ENCODE measurements around the gene ELOB.

DNA sequence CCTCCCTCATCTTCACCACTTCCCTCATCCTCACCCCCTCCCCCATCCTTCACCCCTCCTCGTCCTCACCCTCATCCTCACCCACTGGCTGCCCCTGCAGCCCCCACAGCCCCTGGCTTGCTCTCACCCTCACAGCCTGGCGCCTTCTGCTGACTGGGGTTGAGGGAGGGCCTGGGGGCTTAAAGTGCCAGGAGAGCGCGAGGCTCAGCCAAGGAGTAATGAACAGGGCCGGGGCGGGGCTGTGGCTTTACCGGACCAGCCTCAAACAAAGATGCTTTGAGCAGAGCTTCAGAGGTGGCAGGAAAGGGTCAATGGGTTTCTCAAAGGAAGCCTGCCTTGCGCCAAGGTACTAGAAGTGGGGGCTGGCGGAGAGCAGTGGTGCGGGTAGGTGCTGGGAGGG is 10.3 kb upstream of the ELOB start, which contains the start of gene PRSS33:
- TF ChIP-seq, protein P1, sequence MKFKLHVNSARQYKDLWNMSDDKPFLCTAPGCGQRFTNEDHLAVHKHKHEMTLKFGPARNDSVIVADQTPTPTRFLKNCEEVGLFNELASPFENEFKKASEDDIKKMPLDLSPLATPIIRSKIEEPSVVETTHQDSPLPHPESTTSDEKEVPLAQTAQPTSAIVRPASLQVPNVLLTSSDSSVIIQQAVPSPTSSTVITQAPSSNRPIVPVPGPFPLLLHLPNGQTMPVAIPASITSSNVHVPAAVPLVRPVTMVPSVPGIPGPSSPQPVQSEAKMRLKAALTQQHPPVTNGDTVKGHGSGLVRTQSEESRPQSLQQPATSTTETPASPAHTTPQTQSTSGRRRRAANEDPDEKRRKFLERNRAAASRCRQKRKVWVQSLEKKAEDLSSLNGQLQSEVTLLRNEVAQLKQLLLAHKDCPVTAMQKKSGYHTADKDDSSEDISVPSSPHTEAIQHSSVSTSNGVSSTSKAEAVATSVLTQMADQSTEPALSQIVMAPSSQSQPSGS (tag by site-specific recombination; IDR thresholded peaks at IDR 0.05; ENCODE audit: low read depth) = no peak
- TF ChIP-seq ZNF24 (tag by site-specific recombination; IDR thresholded peaks at IDR 0.05) = no peak
- TF ChIP-seq ZNF776 (tag by site-specific recombination; IDR thresholded peaks at IDR 0.05; ENCODE audit: borderline replicate concordance) = no peak
- no peak for TF ChIP-seq ZSCAN30 (tag by site-specific recombination; IDR thresholded peaks at IDR 0.05)
- no peak for TF ChIP-seq ZNF548 (tag by site-specific recombination; IDR thresholded peaks at IDR 0.05)
- TF ChIP-seq FEZF1 (tag by site-specific recombination; IDR thresholded peaks at IDR 0.05) = no peak
- TF ChIP-seq, protein P2, sequence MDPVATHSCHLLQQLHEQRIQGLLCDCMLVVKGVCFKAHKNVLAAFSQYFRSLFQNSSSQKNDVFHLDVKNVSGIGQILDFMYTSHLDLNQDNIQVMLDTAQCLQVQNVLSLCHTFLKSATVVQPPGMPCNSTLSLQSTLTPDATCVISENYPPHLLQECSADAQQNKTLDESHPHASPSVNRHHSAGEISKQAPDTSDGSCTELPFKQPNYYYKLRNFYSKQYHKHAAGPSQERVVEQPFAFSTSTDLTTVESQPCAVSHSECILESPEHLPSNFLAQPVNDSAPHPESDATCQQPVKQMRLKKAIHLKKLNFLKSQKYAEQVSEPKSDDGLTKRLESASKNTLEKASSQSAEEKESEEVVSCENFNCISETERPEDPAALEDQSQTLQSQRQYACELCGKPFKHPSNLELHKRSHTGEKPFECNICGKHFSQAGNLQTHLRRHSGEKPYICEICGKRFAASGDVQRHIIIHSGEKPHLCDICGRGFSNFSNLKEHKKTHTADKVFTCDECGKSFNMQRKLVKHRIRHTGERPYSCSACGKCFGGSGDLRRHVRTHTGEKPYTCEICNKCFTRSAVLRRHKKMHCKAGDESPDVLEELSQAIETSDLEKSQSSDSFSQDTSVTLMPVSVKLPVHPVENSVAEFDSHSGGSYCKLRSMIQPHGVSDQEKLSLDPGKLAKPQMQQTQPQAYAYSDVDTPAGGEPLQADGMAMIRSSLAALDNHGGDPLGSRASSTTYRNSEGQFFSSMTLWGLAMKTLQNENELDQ (tag by site-specific recombination; IDR thresholded peaks at IDR 0.05; ENCODE audit: low read depth) = no peak
